Measurements from ENCODE around the gene MED15.

Gene MED15

GRCh38 chr22:20599117-20599516 lies 91.7 kb downstream of the MED15 start:
- TF ChIP-seq CTCF (IDR thresholded peaks at IDR 0.05; ENCODE audit: control insufficient read depth, insufficient read depth, low read depth, low read length, missing control alignments): no peak
- DNase-seq (ENCODE audit: low read depth): no peak
- no peak overlapping the region for H3K4me3 ChIP-seq (ENCODE audit: control insufficient read depth, low read depth, low read length)

GRCh38 chr22:20600137-20600673 lies 92.8 kb downstream of the MED15 start:
- no peak overlapping the region for H3K4me3 ChIP-seq (ENCODE audit: control insufficient read depth, low read depth, low read length)
- DNase-seq (ENCODE audit: low read depth): no peak
- TF ChIP-seq CTCF (IDR thresholded peaks at IDR 0.05; ENCODE audit: control insufficient read depth, insufficient read depth, low read depth, low read length, missing control alignments): no peak

- no peak for DNase-seq (ENCODE audit: low read depth)
- H3K4me3 ChIP-seq (ENCODE audit: control insufficient read depth, low read depth, low read length): no peak overlapping the region
- TF ChIP-seq CTCF (IDR thresholded peaks at IDR 0.05; ENCODE audit: control insufficient read depth, insufficient read depth, low read depth, low read length, missing control alignments): no peak
Measured at GRCh38 chr22:20601308-20601707, 93.9 kb downstream of the MED15 start.

GRCh38 chr22:20602609-20603164 lies 95.3 kb downstream of the MED15 start:
- no peak overlapping the region for H3K4me3 ChIP-seq (ENCODE audit: control insufficient read depth, low read depth, low read length)
- no peak for TF ChIP-seq CTCF (IDR thresholded peaks at IDR 0.05; ENCODE audit: control insufficient read depth, insufficient read depth, low read depth, low read length, missing control alignments)
- no peak for DNase-seq (ENCODE audit: low read depth)

GRCh38 chr22:20604092-20604747 lies 96.8 kb downstream of the MED15 start:
- no peak overlapping the region for H3K4me3 ChIP-seq (ENCODE audit: control insufficient read depth, low read depth, low read length)
- TF ChIP-seq CTCF (IDR thresholded peaks at IDR 0.05; ENCODE audit: control insufficient read depth, insufficient read depth, low read depth, low read length, missing control alignments): no peak
- DNase-seq (ENCODE audit: low read depth): no peak

- H3K4me3 ChIP-seq (ENCODE audit: control insufficient read depth, low read depth, low read length): no peak overlapping the region
- no peak for DNase-seq (ENCODE audit: low read depth)
- no peak for TF ChIP-seq CTCF (IDR thresholded peaks at IDR 0.05; ENCODE audit: control insufficient read depth, insufficient read depth, low read depth, low read length, missing control alignments)
Measured at GRCh38 chr22:20604776-20605221, 97.4 kb downstream of the MED15 start.
